Tibial artery (tissue), 4 donors: ENCODE results near the gene NFX1.
"Not testable (repeated sequence)": the region's sequence is repeated elsewhere in the genome, so short reads cannot be mapped to it uniquely, and the experiment has no call there.

Experiments used
- DNase-seq, 2 donors: peaks; one replicate each; pipeline ENCODE4 v3.0.0-alpha.2; 2019
- H3K27ac ChIP-seq, 2 donors: fragments of 200-600 bp; sonication (generic) in 1 of 2; 1 replicate in 1 of 2; 2 replicates in 1 of 2; pipeline ENCODE4 v1.5.1; 2018 to 2019; ENCODE audit warnings: mild to moderate bottlenecking in 1 of 2
- H3K27me3 ChIP-seq, 2 donors: fragments of 200-600 bp; sonication (generic) in 1 of 2; one replicate each; pipeline versions ENCODE4 v1.5.1 to v1.6.0; 2016 to 2019
- H3K36me3 ChIP-seq, 3 donors: fragments of 200-600 bp; sonication (generic) in 2 of 3; one replicate each; pipeline ENCODE4 v1.5.1; 2016 to 2019; ENCODE audit warnings: mild to moderate bottlenecking in 2 of 3
- H3K4me1 ChIP-seq, 4 donors: fragments of 200-600 bp; sonication (generic) in 2 of 4; 1 replicate in 3 of 4; 2 replicates in 1 of 4; pipeline ENCODE4 v1.5.1; 2016 to 2019
- H3K4me3 ChIP-seq, 2 donors: fragments of 200-600 bp; sonication (generic) in 1 of 2; 1 replicate in 1 of 2; 2 replicates in 1 of 2; pipeline ENCODE4 v1.5.1; 2018 to 2019; ENCODE audit warnings: mild to moderate bottlenecking in 2 of 2
- H3K9me3 ChIP-seq, 3 donors: fragments of 200-600 bp; sonication (generic) in 1 of 3; one replicate each; pipeline ENCODE4 v1.5.1; 2016 to 2019
- intact Hi-C: fragments of 100-400 bp; cut with DNase I; formaldehyde crosslinking; loops from one replicate; pipeline ENCODE4 v1.15.0; 2023; ENCODE audit warnings: low total_unique reads
- TF ChIP-seq, protein P1 (sequence below), 2 experiments: fragments of 200-600 bp in 1 of 2; fragments of 450-650 bp in 1 of 2; IDR thresholded peaks; one replicate each; pipeline ENCODE4 v1.5.1; 2017 to 2019; ENCODE audit warnings: antibody characterized with exemption in 2 of 2, mild to moderate bottlenecking in 1 of 2, moderate library complexity in 1 of 2

Gene NFX1

DNA sequence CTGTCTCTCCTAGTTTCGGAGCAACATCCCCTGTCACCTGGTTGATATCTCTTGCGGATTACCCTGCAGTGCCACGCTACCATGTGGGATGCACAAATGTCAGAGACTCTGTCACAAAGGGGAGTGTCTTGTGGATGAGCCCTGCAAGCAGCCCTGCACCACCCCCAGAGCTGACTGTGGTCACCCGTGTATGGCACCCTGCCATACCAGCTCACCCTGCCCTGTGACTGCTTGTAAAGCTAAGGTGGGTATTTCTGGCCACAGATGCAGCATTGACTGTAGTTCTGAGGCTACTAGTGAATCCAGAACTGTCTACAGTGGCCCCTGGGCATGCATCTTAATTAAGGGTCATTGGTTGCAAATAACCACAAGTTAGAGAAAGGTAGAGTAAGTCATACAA, 61.2 kb downstream of the NFX1 start:
- H3K4me1 ChIP-seq, result peaks cover 0 to 15% (median 12%) of the 10 kb centered on the region in 4 donors
- intact Hi-C loops, result no loop called here
- TF ChIP-seq, protein P1, sequence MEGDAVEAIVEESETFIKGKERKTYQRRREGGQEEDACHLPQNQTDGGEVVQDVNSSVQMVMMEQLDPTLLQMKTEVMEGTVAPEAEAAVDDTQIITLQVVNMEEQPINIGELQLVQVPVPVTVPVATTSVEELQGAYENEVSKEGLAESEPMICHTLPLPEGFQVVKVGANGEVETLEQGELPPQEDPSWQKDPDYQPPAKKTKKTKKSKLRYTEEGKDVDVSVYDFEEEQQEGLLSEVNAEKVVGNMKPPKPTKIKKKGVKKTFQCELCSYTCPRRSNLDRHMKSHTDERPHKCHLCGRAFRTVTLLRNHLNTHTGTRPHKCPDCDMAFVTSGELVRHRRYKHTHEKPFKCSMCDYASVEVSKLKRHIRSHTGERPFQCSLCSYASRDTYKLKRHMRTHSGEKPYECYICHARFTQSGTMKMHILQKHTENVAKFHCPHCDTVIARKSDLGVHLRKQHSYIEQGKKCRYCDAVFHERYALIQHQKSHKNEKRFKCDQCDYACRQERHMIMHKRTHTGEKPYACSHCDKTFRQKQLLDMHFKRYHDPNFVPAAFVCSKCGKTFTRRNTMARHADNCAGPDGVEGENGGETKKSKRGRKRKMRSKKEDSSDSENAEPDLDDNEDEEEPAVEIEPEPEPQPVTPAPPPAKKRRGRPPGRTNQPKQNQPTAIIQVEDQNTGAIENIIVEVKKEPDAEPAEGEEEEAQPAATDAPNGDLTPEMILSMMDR (IDR thresholded peaks at IDR 0.05), result no peak
- no peak overlapping the region for H3K4me3 ChIP-seq
- DNase-seq, result no peak
- H3K27me3 ChIP-seq, result no peaks in the 10 kb centered on the region
- H3K9me3 ChIP-seq, result no peaks in the 10 kb centered on the region
- H3K27ac ChIP-seq, result no peak overlapping the region
- peaks cover 23 to 59% (median 34%) of the 10 kb centered on the region in 3 donors for H3K36me3 ChIP-seq

DNA sequence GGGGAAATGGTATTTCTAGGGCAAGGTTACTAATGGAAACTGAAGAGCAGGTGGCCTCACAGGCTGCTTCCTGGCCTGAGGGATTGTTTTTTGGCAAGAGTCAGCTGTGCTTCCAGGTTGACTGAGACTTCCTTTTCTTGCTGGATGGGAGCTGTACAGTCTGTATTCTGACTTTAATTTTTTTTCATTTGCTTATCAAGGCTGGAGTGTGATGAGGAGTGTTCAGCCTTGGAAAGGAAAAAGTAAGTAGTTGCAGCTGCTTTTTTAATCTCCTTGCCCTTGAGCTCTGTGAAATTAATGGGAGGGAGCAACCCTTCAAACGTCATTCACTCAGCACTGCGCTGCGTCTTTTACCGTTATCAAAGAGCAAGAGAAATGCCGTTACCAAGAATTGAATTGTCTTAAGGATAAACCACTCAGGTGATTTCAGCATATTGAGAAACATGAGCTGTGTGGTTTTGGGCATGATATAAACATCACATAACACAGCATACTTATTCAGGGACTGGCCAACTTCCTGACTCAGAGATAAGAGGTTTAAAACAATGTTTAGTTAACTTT, 64.4 kb downstream of the NFX1 start:
- H3K36me3 ChIP-seq, result peaks cover 7 to 45% (median 8%) of the 10 kb centered on the region in 3 donors
- H3K9me3 ChIP-seq, result no peaks in the 10 kb centered on the region
- TF ChIP-seq, protein P1 (IDR thresholded peaks at IDR 0.05), result no peak
- H3K27ac ChIP-seq, result no peak overlapping the region
- intact Hi-C loops, result no loop called here
- no peaks in the 10 kb centered on the region for H3K27me3 ChIP-seq
- DNase-seq, result no peak
- peaks cover 0 to 13% (median 10%) of the 10 kb centered on the region in 4 donors for H3K4me1 ChIP-seq
- no peak overlapping the region for H3K4me3 ChIP-seq

DNA sequence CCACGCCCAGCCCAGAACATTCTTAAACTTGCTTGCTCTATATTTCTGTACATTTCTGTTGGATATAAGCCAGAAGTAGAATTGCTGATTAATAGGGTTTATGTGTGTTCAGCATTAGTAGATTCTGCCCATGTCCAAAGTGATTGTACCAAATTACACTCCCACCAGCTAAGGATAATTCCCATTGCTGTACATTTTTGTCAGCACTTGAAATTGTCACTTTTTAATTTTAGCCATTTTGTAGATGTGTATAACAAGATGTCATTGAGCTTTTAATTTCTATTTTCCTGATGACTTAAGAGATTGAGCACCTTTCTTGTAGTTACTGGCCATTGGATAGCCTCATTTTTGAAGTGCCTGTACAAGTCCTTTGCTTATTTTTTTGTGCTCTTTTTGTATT, 65.6 kb downstream of the NFX1 start:
- Histone ChIP-seq H3K4me1 (peaks cover 0 to 1% (median 0%) of the 10 kb centered on the region in 4 donors), H3K27ac (no peak overlapping the region), H3K9me3 (no peaks in the 10 kb centered on the region), H3K4me3 (no peak overlapping the region), H3K36me3 (peaks cover 7 to 45% (median 8%) of the 10 kb centered on the region in 3 donors), H3K27me3 (no peaks in the 10 kb centered on the region)
- TF ChIP-seq, protein P1 (IDR thresholded peaks at IDR 0.05), result no peak
- intact Hi-C loops, result no loop called here
- DNase-seq, result no peak

DNA sequence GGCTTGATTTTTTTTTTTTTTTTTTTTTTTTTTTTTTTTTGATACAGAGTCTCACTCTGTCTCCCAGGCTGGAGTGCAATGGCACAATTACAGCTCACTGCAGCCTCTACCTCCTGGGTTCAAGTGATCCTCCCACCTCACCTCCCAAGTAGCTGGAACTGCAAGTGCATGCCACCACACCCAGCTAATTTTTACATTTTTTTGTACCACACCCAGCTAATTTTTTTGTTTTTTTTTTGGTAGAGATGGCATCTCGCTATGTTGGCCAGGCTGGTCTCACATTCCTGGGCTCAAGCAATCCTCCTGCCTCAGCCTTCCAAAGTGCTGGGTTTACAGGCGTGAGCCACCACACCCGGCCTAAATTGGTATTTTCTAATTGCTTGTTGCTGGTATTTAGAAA, 68.3 kb downstream of the NFX1 start:
- H3K27me3 ChIP-seq, H3K27ac ChIP-seq, H3K9me3 ChIP-seq, intact Hi-C loops, H3K4me3 ChIP-seq, DNase-seq, H3K4me1 ChIP-seq: not testable (repeated sequence)
- peaks cover 0 to 48% (median 7%) of the 10 kb centered on the region in 3 donors for H3K36me3 ChIP-seq

DNA sequence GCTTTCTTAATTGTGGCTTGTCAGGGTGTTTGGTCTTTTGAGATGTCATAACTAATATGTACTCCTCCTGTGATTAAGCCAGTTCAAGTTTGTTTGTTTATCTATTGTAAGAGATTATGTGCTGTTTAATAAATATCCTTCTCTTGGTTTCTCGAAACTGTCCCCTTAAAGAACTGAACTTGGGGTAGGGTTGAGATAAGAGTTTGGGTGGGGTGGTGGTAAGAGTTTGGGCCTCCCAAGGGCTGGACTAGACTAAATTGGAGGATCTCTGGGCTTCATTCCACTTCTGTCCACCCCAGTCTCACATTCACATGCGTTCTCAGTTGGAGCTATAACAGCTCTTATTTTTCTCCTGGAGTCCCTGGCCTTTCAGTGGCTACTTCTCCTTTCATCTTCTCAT, 73.8 kb downstream of the NFX1 start:
- H3K4me1 ChIP-seq, result no peaks in the 10 kb centered on the region
- DNase-seq, result no peak
- H3K27ac ChIP-seq, result no peak overlapping the region
- TF ChIP-seq, protein P1 (IDR thresholded peaks at IDR 0.05), result no peak
- H3K9me3 ChIP-seq, result no peaks in the 10 kb centered on the region
- no peak overlapping the region for H3K4me3 ChIP-seq
- intact Hi-C loops, result no loop called here
- peaks cover 44 to 66% (median 47%) of the 10 kb centered on the region in 3 donors for H3K36me3 ChIP-seq
- no peaks in the 10 kb centered on the region for H3K27me3 ChIP-seq

DNA sequence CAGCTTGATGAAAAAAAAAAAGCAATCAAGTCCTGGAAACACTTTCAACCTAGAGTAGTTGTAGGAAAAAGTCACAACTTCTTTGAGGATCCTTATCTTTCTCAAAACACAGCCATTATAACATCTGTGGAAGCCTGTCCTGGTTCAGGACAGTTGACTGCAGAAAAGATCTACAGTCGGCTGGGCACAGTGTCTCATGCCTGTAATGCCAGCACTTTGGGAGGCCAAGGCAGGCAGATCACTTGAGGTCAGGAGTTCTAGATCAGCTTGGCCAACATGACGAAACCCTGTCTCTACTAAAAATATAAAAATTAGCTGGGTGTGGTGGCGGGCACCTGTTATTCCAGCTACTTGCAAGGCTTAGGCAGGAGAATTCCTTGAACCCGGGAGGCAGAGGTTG, 74.5 kb downstream of the NFX1 start:
- H3K36me3 ChIP-seq, result peaks cover 47 to 72% (median 48%) of the 10 kb centered on the region in 3 donors
- intact Hi-C loops, DNase-seq, H3K4me3 ChIP-seq, H3K9me3 ChIP-seq, H3K4me1 ChIP-seq, H3K27me3 ChIP-seq, H3K27ac ChIP-seq: not testable (repeated sequence)
